GM12891 (cell line): ENCODE data around the gene CNPY2.

ENCODE experiments used
- PAX5 ChIP-seq: IDR thresholded peaks from 2 replicates; pipeline ENCODE4 v1.6.1; 2011; ENCODE audit warnings: low read length, moderate library complexity, mild to moderate bottlenecking; ENCODE audit not compliant: insufficient read depth, severe bottlenecking
- POLR2A ChIP-seq: IDR thresholded peaks from 2 replicates; pipeline ENCODE4 v1.6.1; 2011; ENCODE audit warnings: low read depth, low read length, control low read depth
- POLR2AphosphoS5 ChIP-seq: IDR thresholded peaks from 2 replicates; pipeline ENCODE4 v1.6.1; 2011; ENCODE audit warnings: low read depth, low read length, control low read depth
- POU2F2 ChIP-seq: IDR thresholded peaks from 2 replicates; pipeline ENCODE4 v1.6.1; 2011; ENCODE audit warnings: low read depth, mild to moderate bottlenecking, control low read depth, low read length, moderate library complexity
- SPI1 ChIP-seq: IDR thresholded peaks from 2 replicates; pipeline ENCODE4 v1.6.1; 2011; ENCODE audit warnings: low read depth, low read length, control low read depth
- TAF1 ChIP-seq: IDR thresholded peaks from 2 replicates; pipeline ENCODE4 v1.6.1; 2011; ENCODE audit warnings: low read depth, low read length, control low read depth

GRCh38 chr12:56324206-56324605 is 8.4 kb upstream of the CNPY2 start:
- TF ChIP-seq POLR2A, result no peak
- no peak for TF ChIP-seq POLR2AphosphoS5
- TF ChIP-seq TAF1, result no peak
- TF ChIP-seq SPI1, result no peak
- no peak for TF ChIP-seq POU2F2
- no peak for TF ChIP-seq PAX5
